Fibroblast of lung (primary cell): Measurements from ENCODE around the gene HTT.

Experiments used
- EZH2 ChIP-seq: IDR thresholded peaks from 2 replicates; pipeline ENCODE4 v1.5.1; 2012; ENCODE audit warnings: low read length, control low read depth, mild to moderate bottlenecking; ENCODE audit errors: missing control alignments
- TF ChIP-seq, protein P1 (sequence below), 2 donors: IDR thresholded peaks in 1 of 2; conservative IDR thresholded peaks in 1 of 2; 1 replicate in 1 of 2; 2 replicates in 1 of 2; pipeline ENCODE4 v1.5.1; 2011 to 2012; ENCODE audit warnings: low read length in 2 of 2, control low read depth in 1 of 2, inconsistent platforms in 1 of 2, low read depth in 1 of 2, mild to moderate bottlenecking in 1 of 2

GRCh38 chr4:3116955-3117354 lies 42.5 kb downstream of the HTT start:
- TF ChIP-seq, protein P1, sequence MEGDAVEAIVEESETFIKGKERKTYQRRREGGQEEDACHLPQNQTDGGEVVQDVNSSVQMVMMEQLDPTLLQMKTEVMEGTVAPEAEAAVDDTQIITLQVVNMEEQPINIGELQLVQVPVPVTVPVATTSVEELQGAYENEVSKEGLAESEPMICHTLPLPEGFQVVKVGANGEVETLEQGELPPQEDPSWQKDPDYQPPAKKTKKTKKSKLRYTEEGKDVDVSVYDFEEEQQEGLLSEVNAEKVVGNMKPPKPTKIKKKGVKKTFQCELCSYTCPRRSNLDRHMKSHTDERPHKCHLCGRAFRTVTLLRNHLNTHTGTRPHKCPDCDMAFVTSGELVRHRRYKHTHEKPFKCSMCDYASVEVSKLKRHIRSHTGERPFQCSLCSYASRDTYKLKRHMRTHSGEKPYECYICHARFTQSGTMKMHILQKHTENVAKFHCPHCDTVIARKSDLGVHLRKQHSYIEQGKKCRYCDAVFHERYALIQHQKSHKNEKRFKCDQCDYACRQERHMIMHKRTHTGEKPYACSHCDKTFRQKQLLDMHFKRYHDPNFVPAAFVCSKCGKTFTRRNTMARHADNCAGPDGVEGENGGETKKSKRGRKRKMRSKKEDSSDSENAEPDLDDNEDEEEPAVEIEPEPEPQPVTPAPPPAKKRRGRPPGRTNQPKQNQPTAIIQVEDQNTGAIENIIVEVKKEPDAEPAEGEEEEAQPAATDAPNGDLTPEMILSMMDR (conservative IDR thresholded peaks at IDR 0.05 in 1 of 2, IDR thresholded peaks at IDR 0.05 in 1 of 2; ENCODE audit: low read depth in 1 of 2, low read length in 2 of 2): no peak
- TF ChIP-seq EZH2: no peak
